Measurements from ENCODE around the gene MARK4.

MARK4 gene

GRCh38 chr19:45263013-45263412 is 11.9 kb downstream of the MARK4 start:
- TF ChIP-seq GLIS3 (CRISPR knock-in tag; IDR thresholded peaks at IDR 0.05) (no peak), PPARA (CRISPR knock-in tag; IDR thresholded peaks at IDR 0.05; ENCODE audit: borderline replicate concordance) (no peak), ZC3H10 (CRISPR knock-in tag; IDR thresholded peaks at IDR 0.05) (no peak), TSHZ2 (CRISPR knock-in tag; IDR thresholded peaks at IDR 0.05) (no peak), SNAI2 (CRISPR knock-in tag; IDR thresholded peaks at IDR 0.05) (no peak), OSR1 (CRISPR knock-in tag; IDR thresholded peaks at IDR 0.05) (no peak), BACH2 (CRISPR knock-in tag; IDR thresholded peaks at IDR 0.05; ENCODE audit: borderline replicate concordance) (no peak), ESRRG (CRISPR knock-in tag; IDR thresholded peaks at IDR 0.05) (no peak), ZNF8 (CRISPR knock-in tag; IDR thresholded peaks at IDR 0.05) (no peak), ZFP3 (CRISPR knock-in tag; IDR thresholded peaks at IDR 0.05) (no peak)
- TF ChIP-seq, protein P1, sequence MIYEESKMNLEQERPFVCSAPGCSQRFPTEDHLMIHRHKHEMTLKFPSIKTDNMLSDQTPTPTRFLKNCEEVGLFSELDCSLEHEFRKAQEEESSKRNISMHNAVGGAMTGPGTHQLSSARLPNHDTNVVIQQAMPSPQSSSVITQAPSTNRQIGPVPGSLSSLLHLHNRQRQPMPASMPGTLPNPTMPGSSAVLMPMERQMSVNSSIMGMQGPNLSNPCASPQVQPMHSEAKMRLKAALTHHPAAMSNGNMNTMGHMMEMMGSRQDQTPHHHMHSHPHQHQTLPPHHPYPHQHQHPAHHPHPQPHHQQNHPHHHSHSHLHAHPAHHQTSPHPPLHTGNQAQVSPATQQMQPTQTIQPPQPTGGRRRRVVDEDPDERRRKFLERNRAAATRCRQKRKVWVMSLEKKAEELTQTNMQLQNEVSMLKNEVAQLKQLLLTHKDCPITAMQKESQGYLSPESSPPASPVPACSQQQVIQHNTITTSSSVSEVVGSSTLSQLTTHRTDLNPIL (CRISPR knock-in tag; IDR thresholded peaks at IDR 0.05; ENCODE audit: low read depth): no peak
- TF ChIP-seq, protein P2, sequence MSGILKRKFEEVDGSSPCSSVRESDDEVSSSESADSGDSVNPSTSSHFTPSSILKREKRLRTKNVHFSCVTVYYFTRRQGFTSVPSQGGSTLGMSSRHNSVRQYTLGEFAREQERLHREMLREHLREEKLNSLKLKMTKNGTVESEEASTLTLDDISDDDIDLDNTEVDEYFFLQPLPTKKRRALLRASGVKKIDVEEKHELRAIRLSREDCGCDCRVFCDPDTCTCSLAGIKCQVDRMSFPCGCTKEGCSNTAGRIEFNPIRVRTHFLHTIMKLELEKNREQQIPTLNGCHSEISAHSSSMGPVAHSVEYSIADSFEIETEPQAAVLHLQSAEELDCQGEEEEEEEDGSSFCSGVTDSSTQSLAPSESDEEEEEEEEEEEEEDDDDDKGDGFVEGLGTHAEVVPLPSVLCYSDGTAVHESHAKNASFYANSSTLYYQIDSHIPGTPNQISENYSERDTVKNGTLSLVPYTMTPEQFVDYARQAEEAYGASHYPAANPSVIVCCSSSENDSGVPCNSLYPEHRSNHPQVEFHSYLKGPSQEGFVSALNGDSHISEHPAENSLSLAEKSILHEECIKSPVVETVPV (CRISPR knock-in tag; IDR thresholded peaks at IDR 0.05): no peak
- ATAC-seq: no peak

- TF ChIP-seq TOX (CRISPR knock-in tag; IDR thresholded peaks at IDR 0.05; ENCODE audit: borderline replicate concordance): no peak
- TF ChIP-seq TSHZ2 (CRISPR knock-in tag; IDR thresholded peaks at IDR 0.05): no peak
- TF ChIP-seq, protein P1 (CRISPR knock-in tag; IDR thresholded peaks at IDR 0.05; ENCODE audit: low read depth): no peak
- no peak for TF ChIP-seq ESRRG (CRISPR knock-in tag; IDR thresholded peaks at IDR 0.05)
- TF ChIP-seq ZFP30 (CRISPR knock-in tag; IDR thresholded peaks at IDR 0.05): no peak
- TF ChIP-seq ZNF565 (CRISPR knock-in tag; conservative IDR thresholded peaks at IDR 0.05; ENCODE audit: low read depth): no peak
- TF ChIP-seq TCF4 (CRISPR knock-in tag; IDR thresholded peaks at IDR 0.05; ENCODE audit: borderline replicate concordance): no peak
- no peak for TF ChIP-seq SNAI2 (CRISPR knock-in tag; IDR thresholded peaks at IDR 0.05)
- TF ChIP-seq CSDC2 (CRISPR knock-in tag; IDR thresholded peaks at IDR 0.05): no peak
- no peak for TF ChIP-seq BACH2 (CRISPR knock-in tag; IDR thresholded peaks at IDR 0.05; ENCODE audit: borderline replicate concordance)
- TF ChIP-seq ZFP3 (CRISPR knock-in tag; IDR thresholded peaks at IDR 0.05): no peak
- no peak for TF ChIP-seq ARNTL (CRISPR knock-in tag; IDR thresholded peaks at IDR 0.05; ENCODE audit: borderline replicate concordance, low read depth)
- TF ChIP-seq, protein P3, sequence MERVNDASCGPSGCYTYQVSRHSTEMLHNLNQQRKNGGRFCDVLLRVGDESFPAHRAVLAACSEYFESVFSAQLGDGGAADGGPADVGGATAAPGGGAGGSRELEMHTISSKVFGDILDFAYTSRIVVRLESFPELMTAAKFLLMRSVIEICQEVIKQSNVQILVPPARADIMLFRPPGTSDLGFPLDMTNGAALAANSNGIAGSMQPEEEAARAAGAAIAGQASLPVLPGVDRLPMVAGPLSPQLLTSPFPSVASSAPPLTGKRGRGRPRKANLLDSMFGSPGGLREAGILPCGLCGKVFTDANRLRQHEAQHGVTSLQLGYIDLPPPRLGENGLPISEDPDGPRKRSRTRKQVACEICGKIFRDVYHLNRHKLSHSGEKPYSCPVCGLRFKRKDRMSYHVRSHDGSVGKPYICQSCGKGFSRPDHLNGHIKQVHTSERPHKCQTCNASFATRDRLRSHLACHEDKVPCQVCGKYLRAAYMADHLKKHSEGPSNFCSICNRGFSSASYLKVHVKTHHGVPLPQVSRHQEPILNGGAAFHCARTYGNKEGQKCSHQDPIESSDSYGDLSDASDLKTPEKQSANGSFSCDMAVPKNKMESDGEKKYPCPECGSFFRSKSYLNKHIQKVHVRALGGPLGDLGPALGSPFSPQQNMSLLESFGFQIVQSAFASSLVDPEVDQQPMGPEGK (CRISPR knock-in tag; IDR thresholded peaks at IDR 0.05; ENCODE audit: borderline replicate concordance): no peak
- TF ChIP-seq ISL1 (CRISPR knock-in tag; IDR thresholded peaks at IDR 0.05): no peak
- no peak for ATAC-seq
Measured at GRCh38 chr19:45264781-45265317, 13.8 kb downstream of the MARK4 start.
